ENCODE measurements around the gene GRM4. TPM values are rescaled to one million over a fixed set of nuclear protein-coding genes. Genes with fewer than 3 reads are reported as not detected.

GRM4 gene
- polyA plus RNA-seq, 1 of the 3 experiments (the other 2 are of a cell fraction): not detected

GRCh38 chr6:34045771-34046170, 100.1 kb downstream of the GRM4 start:
- POLR2A ChIA-PET: interaction anchor here (1.4 kb wide), 1 partner anchor 274 kb away, joined by 4 read pairs; no protein-coding TSS in a partner anchor
- Histone ChIP-seq H3K9me2 (no peaks in the 10 kb centered on the region), H3K27ac (ENCODE audit: low read depth in 2 of 2, low read length in 1 of 2) (peak overlapping the region in 1 of 2 experiments; percentile 31; a peak in 2 of 4 replicates), H3K27me3 (ENCODE audit: insufficient read depth) (peaks cover 14% of the 10 kb centered on the region; the same call in 1 of the 2 replicates), H3F3A (replicated peaks; ENCODE audit: insufficient read depth) (peaks cover 3% of the 10 kb centered on the region), H3K9ac (no peak overlapping the region), H3K36me3 (replicated peaks in 1 of 2; ENCODE audit: control insufficient read depth in 1 of 2, insufficient read depth in 2 of 2, low read length in 1 of 2) (no peaks in the 10 kb centered on the region), H3K9me3 (no peaks in the 10 kb centered on the region), H3K79me2 (ENCODE audit: insufficient read depth) (no peaks in the 10 kb centered on the region), H3K4me3 (ENCODE audit: low read depth in 2 of 2, low read length in 1 of 2) (no peak overlapping the region), H4K20me1 (ENCODE audit: insufficient read depth) (no peaks in the 10 kb centered on the region), H2AFZ (ENCODE audit: low read depth) (no peak overlapping the region), H3K4me1 (ENCODE audit: control insufficient read depth in 1 of 2, insufficient read depth in 2 of 2, low read depth in 1 of 2, low read length in 1 of 2) (peaks cover 0 to 20% of the 10 kb centered on the region in 2 experiments; a peak in 1 of 4 replicates), H3K4me2 (no peak overlapping the region)
- TF ChIP-seq NFIC (IDR thresholded peaks at IDR 0.05; ENCODE audit: borderline replicate concordance) (no peak), FOXJ3 (CRISPR knock-in tag; IDR thresholded peaks at IDR 0.05) (peak; percentile 90), FOXM1 (IDR thresholded peaks at IDR 0.05; ENCODE audit: low read depth) (no peak), MXI1 (IDR thresholded peaks at IDR 0.05; ENCODE audit: low read depth, low read length) (peak; percentile 93; the same call in 1 of the 2 replicates), USF2 (IDR thresholded peaks at IDR 0.05; ENCODE audit: borderline replicate concordance, low read depth, low read length) (no peak), POLR2AphosphoS5 (IDR thresholded peaks at IDR 0.05; ENCODE audit: low read depth, low read length) (no peak), YY1 (IDR thresholded peaks at IDR 0.05; ENCODE audit: low read depth) (no peak), CHD2 (IDR thresholded peaks at IDR 0.05; ENCODE audit: low read length, partially characterized antibody) (peak; percentile 73), RCOR1 (IDR thresholded peaks at IDR 0.05; ENCODE audit: low read length) (peak; percentile 95), RXRA (IDR thresholded peaks at IDR 0.05; ENCODE audit: borderline replicate concordance, low read depth) (no peak), MEF2A (IDR thresholded peaks at IDR 0.05; ENCODE audit: borderline replicate concordance, low read depth) (no peak), EP300 (IDR thresholded peaks at IDR 0.05; ENCODE audit: borderline replicate concordance in 1 of 2, low read depth in 1 of 2, low read length in 1 of 2) (peak in 1 of 2 experiments; percentile 89; a peak in 2 of 4 replicates), SIN3A (IDR thresholded peaks at IDR 0.05; ENCODE audit: borderline replicate concordance, low read depth, low read length) (no peak), PBX3 (IDR thresholded peaks at IDR 0.05) (no peak), EZH2phosphoT487 (IDR thresholded peaks at IDR 0.05; ENCODE audit: borderline replicate concordance, low read depth) (no peak), TAF1 (IDR thresholded peaks at IDR 0.05; ENCODE audit: borderline replicate concordance, low read depth, low read length) (no peak), SMC3 (IDR thresholded peaks at IDR 0.05; ENCODE audit: low read depth, low read length) (no peak)
- 4% methylated on average over 8 of the region's 8 CpGs for WGBS (ENCODE audit: low lambda C conversion rate)
- DNase-seq: peak; percentile 83
- CTCF ChIA-PET: interaction anchor here (0.8 to 4.4 kb wide), 10 partner anchors 9 to 461 kb away, joined by 3 to 26 read pairs (median 4); no protein-coding TSS in a partner anchor

Measured in SK-N-SH (cell line).